NT2/D1 (cell line): Measurements from ENCODE around the gene TRAF7.

Source experiments
- YY1 ChIP-seq: IDR thresholded peaks from 2 replicates; pipeline ENCODE4 v1.6.1; 2011; ENCODE audit not compliant: insufficient read length, insufficient read depth
- ZNF274 ChIP-seq: IDR thresholded peaks from 2 replicates; pipeline ENCODE4 v1.6.1; 2011; ENCODE audit warnings: mild to moderate bottlenecking, low read depth, low read length

- TF ChIP-seq YY1 (no peak), ZNF274 (no peak)
These were observed 68.4 kb downstream of the TRAF7 start for GRCh38 chr16:2223942-2224486.
